Peyer's patch (tissue), 4 donors: Measurements from ENCODE around the gene ANO8. TPM values are rescaled to one million over a fixed set of nuclear protein-coding genes. Genes with fewer than 3 reads are reported as not detected.
A peak's percentile ranks its signal among the peaks of the same experiment; 100 is the strongest.

Source experiments
- DNase-seq, 3 donors: peaks; one replicate each; pipeline ENCODE4 v3.0.0-alpha.2; 2017 to 2019
- H3K27ac ChIP-seq, 4 donors: fragments of 200-600 bp; sonication (generic); one replicate each; pipeline ENCODE4 v1.5.1; 2016 to 2019
- H3K27me3 ChIP-seq, 2 donors: fragments of 200-600 bp; sonication (generic); one replicate each; pipeline ENCODE4 v1.5.1; 2019
- H3K36me3 ChIP-seq, 3 donors: fragments of 200-600 bp; sonication (generic); one replicate each; pipeline ENCODE4 v1.5.1; 2016 to 2019
- H3K4me1 ChIP-seq, 4 donors: fragments of 200-600 bp; sonication (generic); one replicate each; pipeline ENCODE4 v1.5.1; 2016 to 2019
- H3K4me3 ChIP-seq, 4 donors: fragments of 200-600 bp; sonication (generic); 1 replicate in 3 of 4; 2 replicates in 1 of 4; pipeline ENCODE4 v1.5.1; 2016 to 2019; ENCODE audit warnings: mild to moderate bottlenecking in 1 of 4
- H3K9me3 ChIP-seq, 4 donors: fragments of 200-600 bp; sonication (generic); one replicate each; pipeline ENCODE4 v1.5.1; 2016 to 2019; ENCODE audit warnings: mild to moderate bottlenecking in 1 of 4
- POLR2A ChIP-seq, 2 donors: fragments of 450-650 bp; IDR thresholded peaks; one replicate each; pipeline ENCODE4 v1.5.1; 2017; ENCODE audit warnings: antibody characterized with exemption in 2 of 2, mild to moderate bottlenecking in 2 of 2, moderate library complexity in 2 of 2
- total RNA-seq, 4 donors: library from RNA; depleted of rRNA; stranded (reverse); fragments of >200 nt; gene quantifications; one replicate each; pipeline ENCODE4 v1.1.0, GENCODE V29; 2016
- TF ChIP-seq, protein P1 (sequence below), 6 experiments: fragments of 450-650 bp in 4 of 6; fragments of 200-600 bp in 2 of 6; sonication (generic) in 1 of 6; IDR thresholded peaks; one replicate each; pipeline ENCODE4 v1.5.1; 2017 to 2019; ENCODE audit warnings: antibody characterized with exemption in 6 of 6, mild to moderate bottlenecking in 3 of 6, moderate library complexity in 1 of 6

Gene ANO8
- total RNA-seq, 4 donors from 2014 or later: 10.3 to 18.9 (median 16.0) TPM

DNA sequence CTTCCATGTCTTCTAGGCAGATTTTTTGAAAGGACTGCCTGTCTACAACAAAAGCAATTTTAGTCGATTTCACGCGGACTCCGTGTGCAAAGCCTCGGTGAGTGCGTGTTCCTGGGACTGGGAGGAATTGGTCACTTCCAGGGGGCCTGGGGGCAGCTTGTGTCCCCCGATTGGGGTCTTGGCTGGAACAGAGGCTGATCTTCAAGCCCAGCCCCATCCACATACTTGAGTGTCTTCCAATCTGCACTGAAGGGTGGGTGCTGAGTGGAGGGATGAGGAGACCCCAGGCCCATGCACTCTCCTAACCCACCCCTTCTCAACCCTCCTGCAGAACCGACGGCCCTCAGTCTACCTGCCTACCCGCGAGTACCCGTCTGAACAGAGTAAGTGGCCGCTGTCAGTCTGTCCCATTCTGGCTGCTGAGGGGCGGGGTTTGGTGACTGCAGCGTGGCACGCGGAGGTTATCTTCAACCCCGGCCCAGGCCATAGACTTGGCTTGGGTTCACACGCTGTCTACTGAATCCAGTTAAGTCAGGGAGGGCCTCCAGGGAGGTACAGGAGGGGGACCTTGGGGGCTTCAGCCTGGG lies 20.6 kb downstream of the ANO8 start:
- H3K4me3 ChIP-seq: no peak overlapping the region
- H3K4me1 ChIP-seq: peaks cover 0 to 30% (median 10%) of the 10 kb centered on the region in 4 donors
- no peaks in the 10 kb centered on the region for H3K9me3 ChIP-seq
- peak in 1 of 3 donors; percentile 46 for DNase-seq
- H3K27ac ChIP-seq: no peak overlapping the region
- TF ChIP-seq POLR2A (IDR thresholded peaks at IDR 0.05): no peak
- TF ChIP-seq, protein P1, sequence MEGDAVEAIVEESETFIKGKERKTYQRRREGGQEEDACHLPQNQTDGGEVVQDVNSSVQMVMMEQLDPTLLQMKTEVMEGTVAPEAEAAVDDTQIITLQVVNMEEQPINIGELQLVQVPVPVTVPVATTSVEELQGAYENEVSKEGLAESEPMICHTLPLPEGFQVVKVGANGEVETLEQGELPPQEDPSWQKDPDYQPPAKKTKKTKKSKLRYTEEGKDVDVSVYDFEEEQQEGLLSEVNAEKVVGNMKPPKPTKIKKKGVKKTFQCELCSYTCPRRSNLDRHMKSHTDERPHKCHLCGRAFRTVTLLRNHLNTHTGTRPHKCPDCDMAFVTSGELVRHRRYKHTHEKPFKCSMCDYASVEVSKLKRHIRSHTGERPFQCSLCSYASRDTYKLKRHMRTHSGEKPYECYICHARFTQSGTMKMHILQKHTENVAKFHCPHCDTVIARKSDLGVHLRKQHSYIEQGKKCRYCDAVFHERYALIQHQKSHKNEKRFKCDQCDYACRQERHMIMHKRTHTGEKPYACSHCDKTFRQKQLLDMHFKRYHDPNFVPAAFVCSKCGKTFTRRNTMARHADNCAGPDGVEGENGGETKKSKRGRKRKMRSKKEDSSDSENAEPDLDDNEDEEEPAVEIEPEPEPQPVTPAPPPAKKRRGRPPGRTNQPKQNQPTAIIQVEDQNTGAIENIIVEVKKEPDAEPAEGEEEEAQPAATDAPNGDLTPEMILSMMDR (IDR thresholded peaks at IDR 0.05): no peak
- H3K27me3 ChIP-seq: no peaks in the 10 kb centered on the region
- H3K36me3 ChIP-seq: peaks cover 0 to 51% (median 0%) of the 10 kb centered on the region in 3 donors

DNA sequence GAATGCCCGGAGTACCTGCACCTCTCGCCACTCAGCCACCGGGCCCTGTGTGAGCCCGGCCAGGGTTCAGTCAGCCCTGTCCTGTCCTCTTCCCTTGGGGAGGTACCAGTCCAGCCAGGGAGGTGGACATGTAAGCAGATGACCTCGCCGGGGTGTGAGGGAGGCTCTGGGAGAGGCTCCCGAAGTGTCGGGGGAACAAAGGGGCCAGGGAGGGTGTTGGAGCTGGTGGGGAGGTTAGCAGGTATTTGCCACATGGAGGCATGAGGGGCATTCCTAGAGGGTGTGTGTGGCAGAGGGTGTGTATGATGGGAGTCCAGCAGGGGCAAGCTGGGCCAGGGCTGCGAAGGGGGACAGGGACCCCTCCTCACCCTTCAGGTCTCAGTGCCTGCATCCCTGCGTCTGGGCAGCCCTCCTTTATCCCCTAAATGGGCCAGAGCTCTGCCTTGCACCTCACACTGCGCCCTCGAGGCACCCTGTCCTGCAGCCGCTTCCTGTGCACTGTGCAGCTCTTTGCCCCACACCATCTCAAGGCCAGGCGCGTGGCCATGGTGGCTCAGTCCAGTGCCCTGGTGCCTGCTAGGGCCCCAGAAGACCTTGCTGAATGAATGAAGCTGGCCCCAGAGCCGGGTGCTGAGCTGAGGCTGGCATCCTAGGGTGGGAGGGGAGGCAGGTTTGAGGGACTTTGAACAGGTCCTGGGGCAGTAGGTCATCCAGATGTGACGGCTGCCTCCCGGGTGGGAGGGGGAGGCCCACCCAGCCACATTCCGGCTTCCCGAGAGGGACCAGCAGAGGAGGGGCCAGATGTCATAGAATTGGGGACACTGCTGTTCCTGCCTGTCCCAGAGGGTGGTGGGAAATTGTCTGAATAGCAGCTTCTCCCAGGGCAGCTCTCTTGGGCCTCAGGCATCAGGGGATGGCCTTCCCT lies 22.2 kb downstream of the ANO8 start:
- Histone ChIP-seq H3K36me3 (peaks cover 0 to 42% (median 0%) of the 10 kb centered on the region in 3 donors), H3K27me3 (no peaks in the 10 kb centered on the region), H3K4me3 (no peak overlapping the region), H3K9me3 (no peaks in the 10 kb centered on the region), H3K27ac (no peak overlapping the region), H3K4me1 (peaks cover 0 to 31% (median 10%) of the 10 kb centered on the region in 4 donors)
- no peak for DNase-seq
- TF ChIP-seq, protein P1 (IDR thresholded peaks at IDR 0.05): no peak
- TF ChIP-seq POLR2A (IDR thresholded peaks at IDR 0.05): no peak

DNA sequence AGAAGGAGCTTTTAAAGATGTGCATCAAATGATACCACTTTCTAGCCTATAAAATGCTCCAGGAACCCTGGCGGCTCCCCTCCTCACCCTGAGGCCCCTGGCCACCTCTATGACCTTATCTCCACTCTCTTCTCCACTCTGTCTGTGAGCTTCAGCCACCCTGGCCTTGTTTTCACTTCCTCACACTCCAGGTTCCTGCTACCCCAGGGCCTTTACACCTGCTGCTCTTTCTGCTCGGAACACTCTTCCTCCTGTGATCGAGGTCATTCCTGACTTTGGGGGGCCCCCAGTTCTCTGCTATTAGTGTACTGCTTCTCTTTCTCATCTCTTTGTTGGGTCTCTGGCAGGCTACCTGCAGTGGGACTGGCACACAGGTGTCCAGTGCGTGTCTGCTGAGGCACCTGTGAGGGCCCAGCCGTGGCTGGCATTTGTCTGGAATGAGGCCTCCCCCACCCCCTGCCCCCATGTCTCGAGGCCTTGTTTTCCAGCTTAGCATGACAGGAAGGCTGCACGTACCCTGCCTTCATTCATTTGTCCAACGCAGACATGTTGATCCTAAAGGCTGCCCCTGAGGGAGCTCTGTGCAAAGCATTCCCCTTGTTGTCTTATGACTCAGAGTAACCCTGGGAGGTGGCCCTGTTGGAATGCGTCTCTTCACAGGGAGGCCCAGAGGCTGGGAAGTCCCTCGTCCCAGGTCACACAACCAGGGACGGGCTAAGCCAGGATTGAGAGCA lies 23.0 kb downstream of the ANO8 start:
- Histone ChIP-seq H3K36me3 (peaks cover 0 to 39% (median 0%) of the 10 kb centered on the region in 3 donors), H3K4me1 (peaks cover 0 to 40% (median 10%) of the 10 kb centered on the region in 4 donors), H3K9me3 (no peaks in the 10 kb centered on the region), H3K27ac (no peak overlapping the region), H3K4me3 (no peak overlapping the region), H3K27me3 (no peaks in the 10 kb centered on the region)
- no peak for DNase-seq
- TF ChIP-seq, protein P1 (IDR thresholded peaks at IDR 0.05): no peak
- TF ChIP-seq POLR2A (IDR thresholded peaks at IDR 0.05): no peak

DNA sequence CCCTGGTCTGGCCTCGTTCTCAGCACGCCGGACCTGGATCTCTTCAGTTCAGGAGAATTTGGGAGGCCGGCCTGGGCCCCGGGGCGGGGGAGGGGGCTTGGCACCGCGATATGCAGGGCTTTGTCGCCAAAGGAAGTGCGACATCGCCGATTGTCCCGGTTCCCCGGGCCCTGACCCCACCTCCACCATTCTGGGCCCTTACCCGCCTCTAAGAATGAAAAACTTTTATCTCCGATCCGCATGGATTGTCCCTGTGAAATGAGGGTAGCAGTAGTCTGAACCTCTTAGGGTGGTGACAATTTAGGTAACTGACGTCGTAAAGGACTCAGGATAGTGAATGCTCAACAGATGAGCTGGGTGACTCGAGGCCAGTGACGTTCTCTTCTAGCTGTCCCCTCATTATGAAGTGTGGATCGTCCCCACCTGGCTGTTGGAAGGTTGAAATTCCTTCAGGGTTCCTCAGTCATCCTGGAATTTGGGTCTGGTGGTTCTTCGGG lies 24.6 kb downstream of the ANO8 start:
- Histone ChIP-seq H3K36me3 (peaks cover 0 to 27% (median 0%) of the 10 kb centered on the region in 3 donors), H3K4me3 (peak overlapping the region; percentile 78 to 94 (median 87)), H3K27me3 (no peaks in the 10 kb centered on the region), H3K9me3 (no peaks in the 10 kb centered on the region), H3K27ac (peak overlapping the region; percentile 78 to 88 (median 80)), H3K4me1 (peaks cover 0 to 47% (median 14%) of the 10 kb centered on the region in 4 donors)
- TF ChIP-seq, protein P1 (IDR thresholded peaks at IDR 0.05): no peak
- no peak for TF ChIP-seq POLR2A (IDR thresholded peaks at IDR 0.05)
- no peak for DNase-seq
